HG02840 (cell line): ENCODE measurements around the gene NRG2.

Experiments
- ATAC-seq: cut with Tn5 transposase; IDR thresholded peaks from one replicate; pipeline ENCODE4 v1.9.1; 2021; ENCODE audit warnings: mild to moderate bottlenecking, moderate library complexity, moderate number of reproducible peaks; ENCODE audit not compliant: unreplicated experiment, low FRiP score

Gene NRG2

DNA sequence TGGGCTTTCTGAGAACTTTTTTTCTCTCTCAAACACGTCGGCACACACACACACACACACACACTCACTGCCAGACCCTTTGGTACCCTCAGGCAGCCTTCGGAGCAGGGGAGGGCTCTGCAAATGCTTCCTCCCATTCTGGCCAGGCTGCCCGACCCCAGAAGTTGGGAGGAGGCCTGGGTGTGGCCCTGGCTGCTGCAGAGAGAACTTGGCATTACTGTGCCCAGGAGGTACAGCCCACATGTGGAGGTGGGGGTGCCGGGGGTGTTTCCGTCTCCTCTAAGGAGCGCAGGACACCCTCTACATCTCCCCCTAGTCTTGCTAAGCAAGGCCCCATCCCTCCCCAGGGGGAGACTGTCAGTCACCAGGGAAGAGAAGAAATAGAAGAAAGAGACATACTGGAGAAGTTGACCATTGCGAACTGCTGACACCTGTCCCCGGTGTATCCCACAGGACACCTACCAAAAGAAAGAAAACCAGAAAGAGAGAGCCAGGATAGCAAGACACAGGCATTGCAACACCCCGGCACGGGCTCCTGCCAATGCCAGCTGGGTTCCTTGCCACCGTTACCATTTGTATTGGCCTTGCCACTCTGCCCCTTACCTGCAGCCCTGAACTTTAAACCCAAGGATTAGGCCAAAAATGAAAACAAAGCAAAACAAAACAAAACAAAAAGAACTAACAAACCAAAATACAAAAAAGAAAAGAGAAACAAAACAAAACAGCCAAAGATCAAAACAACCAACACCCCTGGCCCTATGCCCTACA, 178.2 kb downstream of the NRG2 start:
- ATAC-seq, result no peak

- ATAC-seq, result no peak
Measured at GRCh38 chr5:139863855-139864558, 179.1 kb downstream of the NRG2 start.

DNA sequence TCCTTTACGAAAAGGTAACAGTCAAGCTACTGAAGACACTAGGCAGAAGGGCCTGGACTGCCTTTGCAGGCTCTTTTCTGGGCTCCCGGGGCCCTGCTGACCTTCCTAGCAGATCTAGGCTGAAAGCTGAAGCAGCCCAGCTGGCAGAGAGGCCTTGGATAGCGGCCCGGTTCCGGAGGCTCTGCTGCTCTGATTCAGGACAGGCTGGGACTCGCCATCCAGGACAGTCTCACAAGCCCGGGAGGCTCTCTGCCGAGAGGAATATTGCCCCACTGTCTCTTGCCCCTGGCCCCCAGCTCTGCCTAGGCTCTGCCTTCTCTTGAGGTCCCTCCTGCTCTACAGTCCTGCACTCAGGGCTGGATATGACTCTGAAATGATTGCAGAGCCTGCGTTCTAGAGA, 179.7 kb downstream of the NRG2 start:
- no peak for ATAC-seq

DNA sequence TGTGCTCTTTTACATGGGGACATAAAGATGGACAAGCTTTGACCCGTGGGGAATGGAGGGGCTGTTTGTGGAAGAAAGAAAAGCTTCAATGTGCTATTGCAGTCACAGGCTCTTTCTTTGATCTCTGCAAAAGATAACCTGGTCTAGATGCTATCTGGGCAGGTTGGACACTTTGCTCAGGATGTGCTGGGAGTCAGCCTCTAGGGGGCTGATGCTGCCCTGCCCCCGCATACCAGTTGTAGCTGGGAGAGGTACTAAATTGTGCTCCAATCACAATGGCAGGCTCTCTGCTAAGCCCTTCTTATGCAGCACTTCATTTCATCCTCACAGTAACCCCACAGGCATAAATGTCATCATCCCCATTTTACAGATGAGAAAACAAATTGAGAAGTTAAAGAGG, 180.3 kb downstream of the NRG2 start:
- no peak for ATAC-seq

DNA sequence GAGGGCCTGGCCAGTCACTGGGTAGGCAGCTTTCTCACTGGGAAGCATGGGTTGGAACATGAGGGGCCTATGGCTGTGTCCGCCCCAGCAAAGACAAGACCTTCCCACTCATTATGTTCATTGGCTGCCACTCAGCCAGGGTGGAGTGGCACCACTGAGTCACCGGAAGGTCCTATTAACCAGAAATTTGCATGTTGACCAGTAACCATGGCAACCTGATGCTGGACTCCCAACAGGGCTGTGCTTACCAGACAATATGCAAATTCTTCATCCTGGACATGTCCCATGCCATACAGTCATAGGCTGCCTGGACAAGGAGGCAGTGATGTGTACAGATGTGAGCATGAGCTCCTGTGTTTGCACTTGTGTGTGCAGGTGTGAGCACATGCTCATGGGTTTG, 180.8 kb downstream of the NRG2 start:
- ATAC-seq, result no peak

- ATAC-seq, result no peak
Measured at GRCh38 chr5:139861889-139862207, 181.3 kb downstream of the NRG2 start.

DNA sequence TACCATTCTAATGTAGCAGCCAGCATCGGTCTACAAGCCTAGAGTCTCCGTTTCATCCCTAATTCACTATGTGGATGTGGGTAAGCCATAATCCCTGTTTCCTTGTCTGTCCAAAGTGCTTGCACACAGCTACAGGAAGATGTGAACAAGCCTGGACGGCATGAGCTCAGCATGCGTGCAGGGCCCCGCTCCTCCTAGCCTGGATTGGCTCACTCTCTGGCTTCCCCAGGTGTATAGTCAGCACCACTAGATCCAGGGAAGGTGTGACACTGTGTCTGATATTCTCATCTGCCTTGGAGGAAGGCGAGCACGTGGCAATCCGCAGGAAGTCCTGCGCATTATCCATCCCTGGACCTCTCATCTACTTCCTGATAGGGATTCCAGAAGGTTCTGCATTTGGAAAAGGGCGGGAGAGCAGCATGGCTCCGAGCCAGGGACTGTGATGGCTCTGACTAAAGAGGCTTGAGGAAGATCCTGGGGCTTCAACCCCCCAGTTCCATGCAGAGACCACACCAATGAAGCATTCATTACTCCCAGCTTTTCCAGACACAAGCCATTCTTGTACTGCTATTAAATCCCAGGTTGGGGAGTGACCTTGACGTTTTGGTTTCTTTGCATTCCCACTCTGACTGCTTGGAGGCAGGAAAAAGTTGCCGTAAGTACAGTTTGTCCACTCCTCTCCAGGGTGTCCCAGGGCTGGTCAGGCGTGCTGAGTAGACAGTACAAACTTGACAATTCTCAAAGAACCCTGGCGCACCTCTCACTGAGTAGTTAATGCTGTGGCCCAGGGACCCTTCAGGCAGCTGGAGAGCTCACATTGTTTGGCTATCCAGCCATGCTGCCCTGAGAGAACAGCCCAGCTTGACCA, 181.8 kb downstream of the NRG2 start:
- ATAC-seq, result no peak

- ATAC-seq, result no peak
Measured at GRCh38 chr5:139859013-139859412, 184.1 kb downstream of the NRG2 start.

DNA sequence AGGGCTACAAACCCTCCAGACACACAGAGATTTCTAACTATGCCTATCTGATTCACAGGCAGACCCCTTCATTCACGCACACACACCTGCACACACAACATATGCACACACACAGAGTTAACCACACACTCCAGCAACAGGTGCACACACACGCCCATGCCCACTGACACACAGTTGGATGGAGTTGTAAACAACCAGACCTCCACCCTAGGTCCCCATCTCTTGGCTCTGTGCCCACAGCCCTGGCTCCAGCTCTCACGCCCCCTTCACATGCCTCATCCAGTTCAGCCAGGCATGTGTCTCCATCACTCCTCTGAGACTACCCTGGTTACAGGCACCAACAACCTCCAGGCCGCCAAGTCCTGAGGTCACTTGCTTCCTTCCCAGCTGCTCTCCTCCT, 186.4 kb downstream of the NRG2 start:
- no peak for ATAC-seq

- no peak for ATAC-seq
Measured at GRCh38 chr5:139855946-139856540, 187.1 kb downstream of the NRG2 start.

DNA sequence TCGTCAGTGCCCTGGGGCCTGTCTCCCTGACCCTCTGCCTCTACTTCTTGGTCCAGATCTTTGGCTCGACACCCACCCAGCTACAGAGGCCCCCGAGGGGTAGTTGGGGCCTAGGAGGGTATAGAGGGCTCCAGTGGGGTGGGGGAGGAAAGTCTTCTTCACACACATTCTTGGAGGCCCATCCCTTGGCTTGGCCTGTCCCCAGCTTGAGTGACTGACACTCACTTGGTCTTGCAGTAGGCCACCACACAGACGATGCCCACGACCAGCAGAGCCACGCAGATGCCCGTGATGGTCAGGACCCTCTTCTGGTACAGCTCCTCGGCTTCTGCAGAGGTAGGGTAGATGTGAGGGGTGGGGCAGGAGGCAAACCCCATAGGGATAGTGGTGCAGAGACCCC, 187.6 kb downstream of the NRG2 start:
- ATAC-seq, result no peak

DNA sequence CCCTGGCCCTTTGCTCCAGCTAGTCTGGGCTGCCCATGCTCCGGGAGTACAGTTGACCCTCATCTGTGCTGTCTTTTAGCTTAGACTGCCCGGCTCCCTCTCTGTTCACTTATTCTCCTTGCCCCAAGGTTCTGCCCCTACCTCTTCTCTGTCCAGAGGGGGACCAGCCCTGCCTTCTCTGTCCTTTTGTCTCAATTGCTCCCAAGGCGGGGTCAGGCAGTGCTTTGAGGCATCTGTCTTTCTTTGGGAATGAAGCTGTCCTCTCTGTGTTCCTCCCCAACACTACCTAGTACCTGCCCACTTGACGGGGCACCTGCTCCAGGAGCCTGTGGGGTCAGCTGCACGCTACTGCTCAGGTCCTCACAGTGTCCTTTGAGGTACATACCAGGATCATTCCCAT, 188.1 kb downstream of the NRG2 start:
- no peak for ATAC-seq

GRCh38 chr5:139854029-139854605, 189.0 kb downstream of the NRG2 start:
- no peak for ATAC-seq

DNA sequence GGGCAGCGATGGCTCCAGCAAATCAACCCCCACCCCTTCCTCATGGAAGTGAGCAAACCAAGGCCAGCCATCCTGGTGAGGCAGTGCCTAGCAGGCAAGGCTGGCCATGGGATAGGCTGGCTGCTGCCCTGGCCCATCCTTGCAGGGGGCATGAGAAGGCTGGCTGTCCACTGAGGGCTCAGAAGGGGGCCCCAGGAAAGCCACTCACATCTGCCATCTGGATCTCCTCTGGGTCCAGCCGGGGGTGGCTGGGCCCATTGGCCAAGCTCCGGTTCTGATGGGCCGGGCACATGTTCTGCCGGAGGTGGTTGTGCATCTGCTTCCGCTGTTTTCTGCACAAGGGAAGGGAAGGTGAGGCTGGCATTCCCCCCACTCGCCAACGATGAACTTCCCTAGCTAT, 190.4 kb downstream of the NRG2 start:
- no peak for ATAC-seq

GRCh38 chr5:139851558-139851957, 191.5 kb downstream of the NRG2 start:
- no peak for ATAC-seq

- ATAC-seq, result no peak
Measured at GRCh38 chr5:139850423-139851016, 192.6 kb downstream of the NRG2 start.

DNA sequence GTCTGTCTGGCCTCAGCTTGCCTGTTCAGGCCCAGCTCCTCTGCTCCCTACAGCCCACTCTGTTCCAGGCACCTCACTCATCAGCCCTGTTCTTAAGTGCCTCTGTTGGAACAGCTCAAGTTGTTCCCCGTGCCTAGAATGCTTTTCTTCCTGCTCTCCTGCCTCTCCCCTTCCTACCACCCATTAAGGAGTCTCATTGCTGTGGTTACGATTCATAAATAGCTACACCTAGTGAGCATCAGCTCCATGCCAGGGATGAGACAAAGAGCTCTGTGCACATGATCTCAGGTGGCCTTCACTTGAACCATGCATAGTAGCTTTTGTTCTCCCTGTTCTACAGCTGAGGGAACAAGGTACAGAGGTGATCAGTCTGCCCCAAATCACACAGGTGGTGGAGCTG, 193.2 kb downstream of the NRG2 start:
- no peak for ATAC-seq

DNA sequence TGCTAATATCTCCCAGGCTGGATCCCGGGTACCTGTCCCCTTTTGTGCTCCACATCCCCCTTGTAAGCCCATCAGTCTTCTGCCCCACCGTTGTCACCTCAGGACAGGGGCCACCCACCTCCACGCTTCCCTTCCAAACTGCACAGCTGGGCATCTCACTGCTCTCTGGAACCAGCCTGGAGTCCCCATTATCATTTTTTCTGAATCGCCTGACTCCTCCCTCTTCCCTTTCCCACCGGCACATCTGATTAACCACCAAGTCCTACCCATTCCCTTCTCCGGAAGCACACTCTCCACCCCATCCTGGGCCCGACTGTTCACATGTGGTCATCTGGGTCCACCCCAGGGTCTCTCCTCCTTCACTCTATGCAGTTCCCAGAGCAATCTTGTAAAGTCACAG, 193.6 kb downstream of the NRG2 start:
- ATAC-seq, result no peak

- ATAC-seq, result no peak
Measured at GRCh38 chr5:139848508-139849100, 194.5 kb downstream of the NRG2 start.
